SK-N-SH (cell line): Measurements from ENCODE around the gene CNPPD1. TPM values are rescaled to one million over a fixed set of nuclear protein-coding genes. Genes with fewer than 3 reads are reported as not detected.

Source experiments
- CTCF ChIA-PET: fragments of 300-600, 350-600 bp; formaldehyde crosslinking; extraction: SDS; loops from one replicate; lab custom pipeline; 2021; lab: Yijun Ruan, JAX
- POLR2A ChIA-PET: fragments of 350-600 bp; sonication (Branson Sonifier 250); formaldehyde crosslinking; extraction: SDS; loops from one replicate; lab custom pipeline; 2020; ENCODE audit warnings: antibody characterized with exemption, inconsistent platforms; lab: Yijun Ruan, JAX
- DNase-seq: peaks from one replicate; pipeline ENCODE4 v3.0.0; 2012
- H2AFZ ChIP-seq: fragments of 200-600 bp; sonication (generic); 2 replicates; pipeline ENCODE4 v1.8.1; 2016; ENCODE audit warnings: antibody characterized with exemption, mild to moderate bottlenecking, low read depth
- H3F3A ChIP-seq: fragments of 200-600 bp; sonication (generic); replicated peaks from 2 replicates; pipeline ENCODE3; 2016; ENCODE audit warnings: antibody characterized with exemption, mild to moderate bottlenecking; ENCODE audit not compliant: insufficient read depth
- H3K27ac ChIP-seq, 2 experiments: fragments of 200-500 bp in 1 of 2; fragments of 200-600 bp in 1 of 2; sonication (Bioruptor generic) in 1 of 2; sonication (generic), shearing (Covaris generic) in 1 of 2; 2 replicates each; pipeline versions ENCODE4 v1.5.1 to v1.6.1; 2014 to 2016; ENCODE audit warnings: low read depth in 2 of 2, inconsistent platforms in 1 of 2, low read length in 1 of 2, mild to moderate bottlenecking in 1 of 2, mixed read lengths in 1 of 2
- H3K27me3 ChIP-seq: fragments of 200-600 bp; sonication (generic), shearing (Covaris generic); 2 replicates; pipeline ENCODE4 v1.6.1; 2016; ENCODE audit warnings: mixed run types; ENCODE audit not compliant: insufficient read depth
- H3K36me3 ChIP-seq, 2 experiments: fragments of 200-500 bp in 1 of 2; fragments of 200-600 bp in 1 of 2; sonication (Bioruptor generic) in 1 of 2; sonication (generic) in 1 of 2; replicated peaks in 1 of 2; 2 replicates each; pipeline versions ENCODE3 to v1.5.1; 2014 to 2016; ENCODE audit warnings: low read length in 1 of 2, mild to moderate bottlenecking in 1 of 2; ENCODE audit not compliant: insufficient read depth in 2 of 2, control insufficient read depth in 1 of 2
- H3K4me1 ChIP-seq, 2 experiments: fragments of 200-500 bp in 1 of 2; fragments of 200-600 bp in 1 of 2; sonication (Bioruptor generic) in 1 of 2; sonication (generic), shearing (Covaris generic) in 1 of 2; 2 replicates each; pipeline versions ENCODE4 v1.5.1 to v1.6.1; 2014 to 2016; ENCODE audit warnings: low read depth in 1 of 2, low read length in 1 of 2, mixed run types in 1 of 2; ENCODE audit not compliant: insufficient read depth in 2 of 2, control insufficient read depth in 1 of 2
- H3K4me2 ChIP-seq: fragments of 200-600 bp; sonication (generic), shearing (Covaris generic); 2 replicates; pipeline ENCODE4 v1.6.1; 2017; ENCODE audit warnings: mixed run types
- H3K4me3 ChIP-seq, 2 experiments: fragments of 200-500 bp in 1 of 2; fragments of 200-600 bp in 1 of 2; sonication (Bioruptor generic) in 1 of 2; sonication (generic), shearing (Covaris generic) in 1 of 2; 2 replicates each; pipeline versions ENCODE4 v1.5.1 to v1.8.1; 2014 to 2016; ENCODE audit warnings: low read depth in 2 of 2, inconsistent platforms in 1 of 2, low read length in 1 of 2, mild to moderate bottlenecking in 1 of 2, mixed read lengths in 1 of 2, moderate library complexity in 1 of 2
- H3K79me2 ChIP-seq: fragments of 200-600 bp; sonication (generic); 2 replicates; pipeline ENCODE4 v1.8.1; 2017; ENCODE audit warnings: mild to moderate bottlenecking; ENCODE audit not compliant: insufficient read depth
- H3K9ac ChIP-seq: fragments of 200-600 bp; sonication (generic); 2 replicates; pipeline ENCODE4 v1.6.1; 2017; ENCODE audit warnings: mixed run types
- H3K9me2 ChIP-seq: fragments of 200-600 bp; sonication (generic); 2 replicates; pipeline ENCODE4 v1.6.1; 2017; ENCODE audit warnings: mixed run types
- H3K9me3 ChIP-seq: fragments of 200-600 bp; sonication (generic); 2 replicates; pipeline ENCODE4 v1.6.1; 2017; ENCODE audit warnings: mixed run types, mild to moderate bottlenecking, moderate library complexity
- H4K20me1 ChIP-seq: fragments of 200-600 bp; sonication (generic); 2 replicates; pipeline ENCODE4 v1.6.1; 2017; ENCODE audit warnings: mild to moderate bottlenecking, mixed run types; ENCODE audit not compliant: insufficient read depth
- EP300 ChIP-seq, 2 experiments: IDR thresholded peaks; 2 replicates each; pipeline versions ENCODE4 v1.4.0 to v1.6.1; 2012; ENCODE audit warnings: borderline replicate concordance in 1 of 2, low read depth in 1 of 2, low read length in 1 of 2
- GABPA ChIP-seq: IDR thresholded peaks from 2 replicates; pipeline ENCODE4 v1.4.0; 2012; ENCODE audit warnings: low read depth, mild to moderate bottlenecking
- GATA2 ChIP-seq: sonication (generic); formaldehyde crosslinking; IDR thresholded peaks from 2 replicates; pipeline ENCODE4 v1.5.0; 2020; ENCODE audit warnings: mild to moderate bottlenecking, missing genetic modification reagents
- NFIC ChIP-seq: IDR thresholded peaks from 2 replicates; pipeline ENCODE4 v1.4.0; 2012; ENCODE audit warnings: borderline replicate concordance
- NRF1 ChIP-seq: IDR thresholded peaks from 2 replicates; pipeline ENCODE4 v1.6.1; 2012; ENCODE audit warnings: low read depth, mild to moderate bottlenecking, low read length
- SIN3A ChIP-seq: IDR thresholded peaks from 2 replicates; pipeline ENCODE4 v1.6.1; 2012; ENCODE audit warnings: low read depth, mild to moderate bottlenecking, low read length, moderate library complexity, borderline replicate concordance
- TAF1 ChIP-seq: IDR thresholded peaks from 2 replicates; pipeline ENCODE4 v1.6.1; 2012; ENCODE audit warnings: low read depth, mild to moderate bottlenecking, low read length, moderate library complexity, borderline replicate concordance
- TEAD4 ChIP-seq: IDR thresholded peaks from 2 replicates; pipeline ENCODE4 v1.4.0; 2012; ENCODE audit warnings: mild to moderate bottlenecking, borderline replicate concordance; ENCODE audit not compliant: insufficient read depth
- YY1 ChIP-seq: IDR thresholded peaks from 2 replicates; pipeline ENCODE4 v1.4.0; 2012; ENCODE audit warnings: low read depth, mild to moderate bottlenecking
- ZBTB33 ChIP-seq: IDR thresholded peaks from 2 replicates; pipeline ENCODE4 v1.4.0; 2012; ENCODE audit warnings: low read depth, borderline replicate concordance
- WGBS: methylation state at CpG from one replicate; pipeline ENCODE4 v1.1.6; 2017; ENCODE audit warnings: low lambda C conversion rate; 5-methylcytosine and 5-hydroxymethylcytosine counted together
- polyA plus RNA-seq, 3 experiments: library from polyadenylated mRNA; depleted of rRNA; stranded (reverse); fragments of >200 nt; gene quantifications; 2 replicates each; pipeline ENCODE4 v1.2.3, GENCODE V29; 2012

Gene CNPPD1
- polyA plus RNA-seq, 1 of the 3 experiments (the other 2 are of a cell fraction): 75.9 TPM

- Histone ChIP-seq H3K4me1 (no peaks in the 10 kb centered on the region; a peak in 1 of 4 replicates), H3K79me2 (no peaks in the 10 kb centered on the region), H4K20me1 (no peaks in the 10 kb centered on the region), H3K9me3 (no peaks in the 10 kb centered on the region), H3K9ac (no peak overlapping the region), H2AFZ (no peak overlapping the region), H3K27ac (no peak overlapping the region), H3K4me3 (no peak overlapping the region), H3K4me2 (no peak overlapping the region), H3F3A (peaks cover 7% of the 10 kb centered on the region), H3K27me3 (no peaks in the 10 kb centered on the region), H3K9me2 (no peaks in the 10 kb centered on the region), H3K36me3 (peaks cover 0 to 19% of the 10 kb centered on the region in 2 experiments)
- ChIA-PET POLR2A (no interaction called here), CTCF (no interaction called here)
- TF ChIP-seq TAF1: no peak
- TF ChIP-seq YY1: no peak
- no peak for TF ChIP-seq EP300 (IDR thresholded peaks at IDR 0.05; ENCODE audit: borderline replicate concordance in 1 of 2, low read depth in 1 of 2, low read length in 1 of 2)
- TF ChIP-seq NRF1: no peak
- no peak for TF ChIP-seq SIN3A
- TF ChIP-seq GABPA: no peak
- no peak for TF ChIP-seq ZBTB33
- TF ChIP-seq GATA2: no peak
- no peak for TF ChIP-seq TEAD4
- DNase-seq: no peak
- 86% methylated on average over 1 of the region's 6 CpGs for WGBS
Observed at GRCh38 chr2:219168526-219168925, 8.2 kb downstream of the CNPPD1 start.

DNA sequence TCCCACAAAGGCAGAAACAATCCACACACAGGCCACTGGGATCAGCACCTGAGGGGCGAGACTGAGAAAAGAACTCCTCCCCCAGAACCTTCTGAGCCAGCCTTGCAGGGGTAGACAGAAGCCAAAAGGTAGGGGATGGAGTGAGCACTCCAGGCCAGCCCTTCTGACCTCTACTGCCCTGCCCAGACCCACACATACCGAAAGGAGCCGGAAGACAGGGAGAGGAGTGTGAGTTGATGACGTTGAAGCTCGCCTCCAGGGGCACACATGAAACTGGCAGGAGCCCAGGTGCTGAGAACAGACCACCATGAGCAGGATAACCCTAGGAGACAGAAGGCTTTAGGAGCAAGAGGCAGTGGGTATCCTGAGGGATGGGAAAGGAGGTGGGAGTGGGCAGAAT is 8.7 kb downstream of the CNPPD1 start:
- ChIA-PET CTCF (no interaction called here), POLR2A (no interaction called here)
- WGBS: 80% methylated on average over 5 of the region's 5 CpGs
- Histone ChIP-seq H3K27ac (no peak overlapping the region), H3F3A (peaks cover 7% of the 10 kb centered on the region), H3K9ac (no peak overlapping the region), H3K79me2 (no peaks in the 10 kb centered on the region), H3K27me3 (no peaks in the 10 kb centered on the region), H3K4me3 (no peak overlapping the region), H3K4me1 (no peaks in the 10 kb centered on the region; a peak in 1 of 4 replicates), H3K9me2 (no peaks in the 10 kb centered on the region), H4K20me1 (no peaks in the 10 kb centered on the region), H3K4me2 (no peak overlapping the region), H3K9me3 (no peaks in the 10 kb centered on the region), H2AFZ (no peak overlapping the region), H3K36me3 (peaks cover 0 to 14% of the 10 kb centered on the region in 2 experiments)
- DNase-seq: no peak
- no peak for TF ChIP-seq NFIC
- no peak for TF ChIP-seq TEAD4
